ENCODE measurements around the gene MLH3.

DNA sequence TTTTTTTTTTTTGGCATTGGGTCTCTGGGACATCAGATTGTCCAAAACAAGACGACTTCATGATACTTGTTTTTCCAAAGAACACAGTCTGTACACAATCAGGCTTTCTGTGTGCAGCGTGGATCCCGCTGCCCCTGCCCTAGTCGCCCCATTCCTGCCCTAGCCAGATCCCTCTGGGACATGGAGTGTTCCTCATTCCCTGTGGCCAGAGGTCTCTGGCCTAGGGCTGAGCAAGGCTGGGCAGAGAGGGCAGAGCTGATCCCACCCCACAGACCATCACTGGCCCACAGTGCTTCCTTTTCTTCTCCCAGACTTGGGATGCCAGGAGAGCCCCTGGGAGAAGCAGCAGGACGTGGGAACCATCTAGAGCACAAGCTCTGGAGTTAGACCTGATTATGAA, 69.4 kb downstream of the MLH3 start:
- TF ChIP-seq POLR2AphosphoS5 (IDR thresholded peaks at IDR 0.05; ENCODE audit: borderline replicate concordance, low read depth, low read length), result no peak
- no peak for TF ChIP-seq FOXP2 (optimal IDR thresholded peaks at IDR 0.05; ENCODE audit: control extremely low read depth, extremely low read length, insufficient read depth)

All from SK-N-MC (cell line).